BE2C (cell line): ENCODE data around the gene ZNF362.

Source experiments
- DNase-seq: peaks from one replicate; pipeline ENCODE4 v3.0.0-alpha.2; 2020
- H3K27me3 ChIP-seq: fragments of 250-450 bp; sonication (Bioruptor Pico); 2 replicates; pipeline ENCODE4 v1.5.1; 2020; ENCODE audit warnings: mild to moderate bottlenecking
- H3K36me3 ChIP-seq: fragments of 250-450 bp; sonication (Bioruptor Pico); 2 replicates; pipeline ENCODE4 v1.5.1; 2020; ENCODE audit warnings: mild to moderate bottlenecking
- H3K4me1 ChIP-seq: fragments of 250-450 bp; sonication (Bioruptor Pico); 2 replicates; pipeline ENCODE4 v1.5.1; 2020
- H3K4me3 ChIP-seq: 2 replicates; pipeline ENCODE4 v1.5.1; 2011; ENCODE audit warnings: low read depth, low read length
- H3K9me3 ChIP-seq: fragments of 250-450 bp; sonication (Bioruptor Pico); 2 replicates; pipeline ENCODE4 v1.5.1; 2020
- CTCF ChIP-seq: IDR thresholded peaks from 2 replicates; pipeline ENCODE4 v1.5.1; 2012; ENCODE audit warnings: mild to moderate bottlenecking, low read depth, low read length

Gene ZNF362

DNA sequence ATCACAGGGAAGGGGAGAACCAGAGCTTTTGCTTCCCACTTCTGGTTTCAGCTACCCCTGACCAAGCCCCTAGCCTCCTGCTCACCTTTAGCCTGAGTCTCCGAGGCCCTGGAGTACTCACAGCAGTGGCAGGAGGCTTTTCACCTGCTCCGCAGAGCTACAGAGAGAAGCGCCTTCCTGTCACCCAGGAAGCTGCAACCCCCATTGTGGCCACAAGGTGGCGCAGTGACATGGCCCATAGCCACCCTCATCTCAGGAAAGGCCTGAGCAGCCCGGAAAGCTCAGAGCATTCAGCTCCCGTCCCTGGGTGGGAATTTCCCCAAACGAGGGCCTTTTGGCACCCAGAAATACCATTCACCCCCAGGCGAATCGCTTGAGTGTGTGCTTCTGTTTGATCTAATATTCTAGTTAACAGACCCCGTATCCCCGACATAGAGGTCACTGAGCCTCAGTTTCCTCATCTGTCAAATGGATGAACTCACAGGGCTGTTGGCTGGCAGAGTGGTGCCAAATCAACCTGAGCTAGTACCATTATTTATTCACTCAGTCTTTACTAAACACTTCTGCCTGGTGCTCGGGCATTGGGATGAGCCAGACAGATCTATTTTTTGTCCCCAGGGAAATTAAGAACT, 39.3 kb downstream of the ZNF362 start:
- Histone ChIP-seq H3K4me1 (no peaks in the 10 kb centered on the region), H3K27me3 (no peaks in the 10 kb centered on the region), H3K36me3 (no peaks in the 10 kb centered on the region), H3K4me3 (no peak overlapping the region), H3K9me3 (no peaks in the 10 kb centered on the region)
- TF ChIP-seq CTCF, result peak; percentile 84
- DNase-seq, result peak; percentile 74

GRCh38 chr1:33296082-33296458, 39.8 kb downstream of the ZNF362 start:
- no peak for DNase-seq
- H3K4me1 ChIP-seq, result no peaks in the 10 kb centered on the region
- H3K27me3 ChIP-seq, result no peaks in the 10 kb centered on the region
- H3K9me3 ChIP-seq, result no peaks in the 10 kb centered on the region
- H3K4me3 ChIP-seq, result no peak overlapping the region
- TF ChIP-seq CTCF, result no peak
- no peaks in the 10 kb centered on the region for H3K36me3 ChIP-seq

DNA sequence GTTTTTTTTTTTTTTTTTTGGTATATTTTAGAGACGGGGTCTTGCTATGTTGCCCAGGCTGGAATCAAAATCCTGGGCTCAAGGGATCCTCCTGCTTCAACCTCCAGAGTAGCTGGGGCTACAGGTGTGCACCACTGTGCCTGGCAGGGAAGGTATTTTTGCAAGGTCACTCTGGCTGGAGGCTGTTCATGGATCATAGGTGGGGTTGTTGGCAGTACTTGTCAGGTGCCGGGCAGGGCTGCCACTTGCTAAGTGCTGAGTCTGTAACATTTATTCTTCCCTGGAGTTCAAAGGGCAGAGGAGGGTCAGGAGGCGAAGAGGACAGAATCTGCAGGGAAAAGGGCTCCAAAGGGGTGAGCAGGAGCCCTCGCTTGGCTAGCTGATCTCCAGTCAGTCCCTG, 40.5 kb downstream of the ZNF362 start:
- Histone ChIP-seq H3K4me1 (no peaks in the 10 kb centered on the region), H3K36me3 (no peaks in the 10 kb centered on the region), H3K27me3 (no peaks in the 10 kb centered on the region), H3K9me3 (no peaks in the 10 kb centered on the region), H3K4me3 (no peak overlapping the region)
- no peak for TF ChIP-seq CTCF
- DNase-seq, result no peak

DNA sequence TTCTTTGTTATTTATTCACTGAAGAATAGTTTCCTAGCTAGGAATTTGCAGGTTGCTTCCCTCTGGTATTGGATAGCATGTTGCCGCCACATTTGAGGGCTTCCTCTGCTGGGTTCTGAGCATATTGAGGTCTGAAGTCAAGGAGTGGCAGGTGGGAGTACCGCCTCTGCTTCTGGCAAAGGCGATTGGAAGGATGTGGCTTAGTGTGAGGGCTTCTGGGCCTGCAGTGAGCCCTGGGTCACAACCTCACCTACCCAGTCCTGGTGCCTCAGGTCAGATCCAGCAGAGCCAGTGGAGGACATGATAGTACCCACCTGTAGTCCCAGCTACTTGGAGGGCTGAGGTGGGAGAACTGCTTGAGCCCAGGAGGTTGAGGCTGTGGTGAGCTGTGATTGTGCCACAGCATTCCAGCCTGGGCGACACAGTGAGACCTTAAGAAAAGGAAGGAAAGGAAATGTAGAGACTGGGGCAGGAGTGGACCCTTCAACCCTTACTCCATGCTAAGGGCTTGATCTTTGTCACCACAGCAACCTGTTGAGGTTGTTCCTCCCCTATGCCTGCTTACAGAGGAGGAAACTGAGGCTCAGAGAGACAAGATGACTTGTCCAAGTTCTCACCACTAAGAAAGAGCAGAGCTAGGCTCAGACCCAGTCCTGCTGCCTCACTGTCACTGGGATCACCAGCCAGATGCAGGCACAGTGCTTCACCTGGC, 41.8 kb downstream of the ZNF362 start:
- no peaks in the 10 kb centered on the region for H3K9me3 ChIP-seq
- H3K4me3 ChIP-seq, result no peak overlapping the region
- H3K27me3 ChIP-seq, result no peaks in the 10 kb centered on the region
- no peak for DNase-seq
- no peaks in the 10 kb centered on the region for H3K36me3 ChIP-seq
- H3K4me1 ChIP-seq, result no peaks in the 10 kb centered on the region
- TF ChIP-seq CTCF, result no peak

- peak; percentile 59 for DNase-seq
- no peaks in the 10 kb centered on the region for H3K36me3 ChIP-seq
- no peaks in the 10 kb centered on the region for H3K4me1 ChIP-seq
- H3K9me3 ChIP-seq, result no peaks in the 10 kb centered on the region
- no peaks in the 10 kb centered on the region for H3K27me3 ChIP-seq
- TF ChIP-seq CTCF, result peak; percentile 67
- no peak overlapping the region for H3K4me3 ChIP-seq
Observed at GRCh38 chr1:33298623-33299277, 42.5 kb downstream of the ZNF362 start.

- Histone ChIP-seq H3K9me3 (no peaks in the 10 kb centered on the region), H3K27me3 (no peaks in the 10 kb centered on the region), H3K36me3 (no peaks in the 10 kb centered on the region), H3K4me1 (no peaks in the 10 kb centered on the region), H3K4me3 (no peak overlapping the region)
- no peak for TF ChIP-seq CTCF
- no peak for DNase-seq
Observed at GRCh38 chr1:33299461-33300155, 43.3 kb downstream of the ZNF362 start.
